Kidney tubule cell (primary cell): Measurements from ENCODE around the gene LRRC10B.

Source experiments
- DNase-seq: peaks from one replicate; pipeline ENCODE4 v3.0.0-alpha.2; 2018; ENCODE audit warnings: low spot score

The LRRC10B gene

DNA sequence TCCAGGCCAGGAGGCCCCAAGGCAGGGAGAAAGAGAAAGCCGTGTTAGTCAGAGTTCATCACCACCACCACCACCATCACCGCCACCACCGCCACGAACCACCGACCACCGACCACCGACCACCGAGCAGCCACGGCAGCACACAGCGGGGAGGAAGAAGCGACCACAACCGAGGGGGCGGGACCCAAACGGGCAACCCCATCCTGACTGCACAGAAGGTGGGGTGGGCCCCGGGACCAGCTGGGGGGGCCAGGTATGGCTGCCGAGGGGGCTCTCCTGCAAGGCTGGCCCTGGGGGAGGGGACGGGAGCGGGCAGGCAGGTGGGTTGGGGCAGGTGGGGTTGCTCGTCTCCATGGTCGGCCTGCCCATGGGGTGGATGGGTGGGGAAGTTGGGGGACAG, 38.1 kb downstream of the LRRC10B start:
- DNase-seq, result no peak

DNA sequence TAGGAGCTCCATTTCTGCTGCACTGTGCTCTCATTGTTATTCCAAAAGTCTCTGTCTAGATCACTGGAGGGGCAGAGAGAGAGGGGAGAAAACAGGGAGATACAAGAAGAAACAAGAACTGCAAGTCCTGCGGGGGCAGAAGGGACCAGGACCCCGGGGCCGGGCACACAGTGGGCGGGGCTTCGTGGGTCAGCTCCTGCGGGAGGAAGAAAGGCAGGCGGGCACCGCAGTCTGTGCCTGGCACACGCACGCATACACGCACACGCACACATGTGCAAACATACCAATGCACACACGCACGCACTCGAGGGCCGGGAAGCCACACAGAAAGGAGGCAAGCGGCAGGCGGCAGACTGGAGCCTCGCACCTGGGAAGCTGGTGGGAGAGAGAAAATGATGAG, 38.7 kb downstream of the LRRC10B start:
- no peak for DNase-seq

DNA sequence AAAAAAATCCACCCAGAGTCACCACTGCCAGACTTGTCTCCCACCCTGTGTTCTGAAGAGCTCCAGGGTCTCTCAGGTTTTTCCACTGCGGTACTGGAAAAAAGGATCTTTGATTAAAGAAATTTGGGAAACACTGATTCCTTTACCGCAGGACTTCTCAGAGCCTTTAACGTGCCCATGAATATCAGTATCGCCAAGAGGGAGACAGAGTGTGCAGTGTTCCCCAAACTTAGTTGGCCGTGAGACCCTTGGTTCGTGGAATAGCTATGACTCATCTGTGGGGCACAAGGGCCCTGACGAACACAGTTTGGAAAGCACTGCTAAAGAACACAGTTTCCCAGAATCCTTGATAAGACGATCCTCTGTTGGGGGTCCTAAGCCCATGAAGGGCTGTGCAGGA, 40.6 kb downstream of the LRRC10B start:
- DNase-seq, result no peak

DNA sequence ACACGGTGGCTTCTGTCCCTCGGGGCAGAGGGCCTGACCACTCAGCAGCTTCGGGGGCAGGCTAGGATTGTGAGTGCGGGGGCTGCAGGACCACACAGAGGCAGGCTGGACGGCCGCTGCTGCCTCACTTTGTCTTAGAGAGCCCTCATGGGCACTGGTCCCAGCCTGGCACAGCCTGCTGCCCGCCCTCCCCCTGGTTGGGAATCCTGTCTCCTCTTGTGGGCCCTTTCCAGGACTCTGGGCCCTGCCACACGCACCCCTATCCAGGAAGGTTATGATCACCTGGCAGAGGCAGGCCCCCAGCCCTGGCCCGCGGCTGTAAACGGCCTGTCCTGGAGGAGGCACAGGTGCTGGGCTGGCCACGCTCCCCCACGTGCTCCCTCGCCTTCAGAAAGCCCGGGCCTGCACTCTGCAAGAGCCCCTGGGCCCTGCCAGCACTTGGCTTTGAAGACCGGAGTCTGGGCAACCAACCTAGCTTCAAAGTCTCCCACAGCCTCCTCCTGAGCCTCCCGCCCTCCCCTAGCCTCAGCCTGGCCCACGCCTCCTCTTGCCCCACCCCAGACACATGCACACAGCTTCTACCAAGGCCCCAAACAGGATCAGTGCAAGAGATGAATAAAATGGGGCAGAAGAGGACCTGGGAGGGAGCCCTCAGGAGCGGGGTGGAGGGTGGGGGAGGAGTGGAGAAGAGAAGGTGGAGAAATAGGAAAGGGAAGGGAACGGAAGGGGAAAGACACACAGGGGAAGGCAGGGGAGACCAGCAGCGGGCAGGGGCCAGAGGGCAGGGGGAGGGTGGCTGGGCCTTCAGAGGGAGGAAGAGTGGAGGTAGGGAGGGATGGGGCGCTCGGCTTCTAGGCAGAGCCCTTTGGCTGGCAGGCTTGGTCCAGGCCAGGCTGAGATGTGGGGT, 41.4 kb downstream of the LRRC10B start:
- DNase-seq, result no peak

DNA sequence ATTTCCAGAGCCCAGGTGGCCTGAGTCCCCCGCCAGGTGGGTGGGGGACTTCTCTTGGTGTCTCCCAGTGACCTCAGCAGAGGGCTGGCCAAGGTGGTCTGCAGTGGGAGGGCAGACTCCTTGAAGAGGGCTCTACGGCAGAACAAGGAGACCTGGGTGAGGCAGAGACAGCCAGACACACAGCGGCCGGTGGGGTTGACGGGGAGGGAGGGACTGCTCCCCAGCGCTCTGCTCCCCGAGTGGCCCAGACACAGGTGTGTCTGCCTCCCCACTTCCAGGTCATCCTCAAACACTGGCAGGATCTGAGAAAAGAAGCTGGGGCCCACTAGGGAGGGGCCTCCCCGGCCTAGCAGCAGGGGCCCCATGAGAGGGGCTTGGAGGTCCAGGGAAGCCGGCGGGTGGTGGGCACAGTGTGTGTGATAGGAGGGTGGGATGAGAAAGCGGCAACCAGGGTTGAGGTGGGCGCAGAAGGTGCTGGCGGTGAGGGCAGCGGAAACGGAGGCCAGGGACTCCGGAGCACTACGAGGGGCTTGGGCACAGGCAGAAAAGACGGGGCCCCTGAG, 42.2 kb downstream of the LRRC10B start:
- DNase-seq, result no peak

DNA sequence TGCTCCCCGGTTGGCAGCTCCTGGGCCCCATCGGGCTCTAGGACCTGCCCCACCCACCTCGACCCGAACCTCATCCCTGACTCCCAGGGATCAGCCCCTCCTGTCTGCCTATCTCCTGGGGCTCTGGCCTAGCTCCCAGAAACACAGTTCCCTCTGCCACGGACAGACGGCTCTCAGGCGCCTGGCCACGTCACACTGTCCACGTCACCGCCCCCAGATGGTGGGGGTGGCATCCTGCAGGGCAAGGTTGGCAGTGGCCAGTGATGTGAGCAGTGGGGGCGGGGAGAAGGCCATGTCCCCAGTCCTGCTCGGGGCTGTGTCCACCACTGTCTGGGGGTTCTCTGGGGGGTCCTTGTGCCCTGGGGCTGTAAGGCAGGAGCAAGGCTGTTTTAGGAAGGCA, 43.1 kb downstream of the LRRC10B start:
- peak; percentile 66 for DNase-seq

DNA sequence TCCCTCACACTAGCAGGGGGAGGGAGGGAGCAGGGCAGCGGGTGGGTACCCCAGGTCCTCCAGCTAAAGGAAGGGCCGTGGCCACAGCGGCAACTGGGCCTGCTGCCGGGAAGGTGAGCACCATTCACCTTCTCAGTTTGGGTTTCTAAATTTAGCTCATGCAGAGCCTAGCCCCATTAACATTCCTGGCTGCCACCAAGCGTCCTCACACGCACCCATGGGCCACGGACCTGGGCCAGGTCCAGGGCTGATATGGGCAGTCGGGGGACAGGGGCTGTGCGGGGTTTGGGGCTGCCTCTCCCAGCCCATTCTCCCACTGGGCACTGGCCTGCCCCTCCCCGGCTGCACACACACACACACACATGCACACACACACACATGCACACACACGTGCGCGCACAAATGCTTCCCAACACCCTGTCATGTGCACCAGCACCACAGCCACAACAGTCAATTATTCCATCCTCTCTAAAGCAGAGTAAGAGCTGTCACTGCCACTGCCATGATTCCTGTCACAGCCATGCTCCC, 43.6 kb downstream of the LRRC10B start:
- no peak for DNase-seq

DNA sequence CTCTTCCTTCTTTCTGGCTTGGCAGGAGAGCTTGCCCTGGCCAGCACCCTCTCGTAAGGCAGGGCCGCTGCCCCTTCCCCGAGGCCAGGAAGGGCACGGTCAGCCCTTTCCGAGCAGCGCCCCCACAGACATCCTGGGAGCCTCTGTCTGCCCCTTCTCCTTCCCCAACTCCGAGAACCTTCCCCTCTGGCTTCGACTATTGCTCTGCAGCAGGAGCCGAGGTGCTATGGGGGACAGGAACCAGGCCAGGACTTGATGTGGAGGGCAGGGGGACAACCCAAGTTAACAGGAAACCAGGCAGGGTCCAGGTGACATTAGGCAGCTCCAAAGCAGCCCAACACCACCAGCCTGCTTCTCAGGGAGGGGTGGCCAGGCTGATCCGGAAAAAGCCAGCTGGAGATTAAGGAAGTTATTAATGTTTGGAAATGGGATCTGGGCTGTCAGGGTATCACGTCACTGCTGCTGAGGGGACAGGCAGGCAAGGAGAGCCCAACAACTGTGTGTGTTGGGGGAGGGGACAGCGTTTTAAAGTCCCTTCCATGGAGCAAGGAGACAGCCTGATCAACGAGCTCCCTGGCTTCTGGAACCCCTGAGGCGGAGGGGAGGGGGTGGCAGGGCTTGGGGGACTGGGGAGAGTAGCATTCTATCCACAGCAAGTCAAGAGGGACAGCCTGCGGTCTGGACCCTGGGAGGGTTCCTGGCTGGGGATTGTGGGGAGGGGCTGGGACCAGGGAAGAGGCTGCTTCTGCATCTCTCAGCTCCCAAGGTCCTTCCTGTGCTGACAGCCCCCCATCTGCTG, 45.0 kb downstream of the LRRC10B start:
- no peak for DNase-seq

DNA sequence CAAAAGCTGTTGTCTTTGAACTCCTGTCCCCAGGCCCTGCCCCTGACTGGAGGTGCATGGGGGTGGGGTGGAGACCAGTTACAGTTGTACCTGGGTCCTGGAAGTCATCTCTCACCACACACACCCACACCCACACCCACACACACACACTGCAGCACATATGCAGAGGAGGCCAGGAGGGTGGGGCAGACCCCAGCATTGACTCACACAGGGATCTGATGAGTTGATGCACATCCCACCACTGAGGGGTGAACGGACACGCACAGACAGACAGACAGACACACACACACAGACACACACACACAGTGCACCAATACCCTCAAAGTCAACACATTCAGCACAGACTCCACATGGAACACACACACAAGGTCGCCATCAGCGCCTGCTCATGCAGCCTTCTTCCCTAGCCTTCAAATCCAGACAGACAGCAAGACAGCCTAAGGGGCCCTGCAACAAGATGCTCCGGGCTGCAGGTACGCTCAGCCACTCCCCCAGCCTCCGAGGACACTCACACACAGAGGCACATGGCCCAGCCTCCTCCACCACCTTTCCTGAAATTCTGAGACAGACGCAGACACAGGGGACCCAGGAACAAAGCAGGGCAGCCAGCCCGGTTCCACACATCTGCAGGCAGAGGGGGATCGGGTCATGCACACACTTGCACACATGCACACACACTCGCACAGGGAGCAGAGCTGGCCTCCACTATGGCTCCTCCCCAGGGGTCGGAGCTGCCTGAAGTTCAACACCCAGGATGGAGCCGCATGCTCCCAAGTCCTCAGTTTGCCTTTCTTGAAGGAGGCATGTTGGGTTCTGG, 45.8 kb downstream of the LRRC10B start:
- DNase-seq, result no peak

DNA sequence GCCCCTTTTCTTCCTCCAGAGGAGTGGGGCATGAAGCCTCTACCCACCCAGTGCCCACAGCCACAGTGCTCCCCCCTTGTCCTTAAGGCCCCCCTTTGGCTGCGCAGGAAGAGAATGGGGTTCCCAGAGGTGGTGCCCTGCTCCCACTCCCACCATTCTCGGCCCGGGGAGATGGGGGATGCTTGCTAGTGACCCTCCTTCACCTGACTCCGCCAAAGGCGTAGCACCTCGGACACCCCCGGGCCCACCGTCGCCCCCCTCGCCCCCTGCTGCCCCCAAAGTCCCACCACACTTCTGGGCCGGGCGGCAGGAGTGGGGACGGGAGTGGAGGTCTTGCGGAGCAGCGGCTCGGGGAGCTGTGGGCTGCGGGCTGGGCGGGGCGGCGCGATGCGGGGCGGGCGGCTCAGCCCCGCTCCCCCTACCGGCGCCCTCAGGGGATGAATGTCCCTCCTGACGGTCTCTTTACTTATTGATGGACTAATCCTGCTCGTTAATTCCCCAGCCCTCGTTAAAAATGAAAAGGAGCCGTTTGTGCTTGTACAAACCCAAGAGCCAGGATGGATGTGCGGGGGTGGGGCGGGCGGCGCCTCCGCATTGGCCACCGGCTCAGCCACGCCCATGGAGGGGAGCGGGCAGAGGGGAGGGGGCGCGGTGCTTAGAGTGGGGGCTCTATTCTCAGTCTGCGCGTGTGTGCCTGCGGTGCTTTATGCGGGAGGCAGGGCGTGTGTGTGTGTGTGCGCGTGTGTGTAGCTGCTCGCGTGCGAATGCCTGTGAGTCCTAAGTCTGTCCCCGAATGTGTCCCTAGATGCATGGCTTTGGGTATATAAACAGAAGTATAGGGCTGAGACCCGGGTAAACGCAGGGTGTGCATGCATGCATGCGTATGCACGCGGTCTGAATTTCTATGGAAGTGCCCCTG, 46.8 kb downstream of the LRRC10B start:
- DNase-seq, result peak; percentile 22

DNA sequence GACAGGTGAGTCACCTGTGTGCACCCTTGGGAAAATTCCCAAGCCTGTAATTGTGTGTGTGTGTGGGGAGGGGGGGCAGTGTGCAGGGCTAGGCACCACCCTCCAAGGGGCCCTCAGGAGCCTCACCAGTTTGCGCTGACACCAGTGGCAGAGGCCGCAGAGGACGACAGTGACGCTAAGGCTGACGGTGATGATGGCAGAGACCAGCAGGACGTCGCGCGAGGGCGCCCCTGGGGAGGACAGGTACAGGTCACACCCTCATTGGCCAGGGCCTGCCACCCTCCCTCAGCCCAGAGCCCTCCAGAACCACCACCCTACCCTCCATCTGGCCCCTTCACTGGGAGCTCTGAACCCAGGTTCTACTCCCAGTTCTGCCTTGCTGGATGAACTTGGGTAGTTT, 47.4 kb downstream of the LRRC10B start:
- DNase-seq, result no peak

DNA sequence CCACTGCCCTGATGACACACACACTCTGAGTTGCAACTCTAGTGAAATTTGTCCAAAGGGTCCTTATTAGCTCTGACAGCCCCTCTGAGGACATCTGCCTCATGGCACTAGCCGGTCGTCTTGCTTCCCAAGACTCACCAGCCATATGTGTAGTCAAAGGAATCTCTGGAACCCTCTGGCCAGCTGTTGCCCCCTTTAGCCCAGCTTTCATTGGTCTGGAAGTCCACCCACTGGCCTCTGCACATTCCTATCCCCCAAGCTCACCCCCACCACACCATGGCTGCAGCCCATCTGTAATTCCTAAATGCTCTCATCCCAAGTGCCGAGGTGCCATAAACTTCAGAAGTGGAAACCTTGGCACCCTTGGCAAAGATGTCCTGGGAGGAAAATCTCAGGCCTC, 48.1 kb downstream of the LRRC10B start:
- no peak for DNase-seq
